HEK293 (cell line): ENCODE measurements around the gene ELOVL7.

Source experiments
- CTCF ChIA-PET: fragments of 350-600 bp; formaldehyde crosslinking; extraction: SDS; loops from one replicate; lab custom pipeline; 2021; ENCODE audit warnings: antibody characterized with exemption; lab: Yijun Ruan, JAX
- POLR2A ChIA-PET: fragments of 300-600 bp; formaldehyde crosslinking; extraction: SDS; loops from one replicate; lab custom pipeline; 2020; ENCODE audit warnings: antibody characterized with exemption, inconsistent platforms; lab: Yijun Ruan, JAX
- H3K27ac ChIP-seq: fragments of 200-500 bp; sonication (Bioruptor generic); 2 replicates; pipeline ENCODE4 v1.5.1; 2014; ENCODE audit warnings: low read depth, low read length, control low read depth, inconsistent platforms; ENCODE audit errors: extremely low read depth
- H3K36me3 ChIP-seq, 2 experiments: fragments of 200-500 bp in 1 of 2; sonication (Bioruptor generic) in 1 of 2; 1 replicate in 1 of 2; 2 replicates in 1 of 2; pipeline ENCODE4 v1.5.1; 2014 to 2017; ENCODE audit warnings: inconsistent platforms in 2 of 2, low read length in 2 of 2; ENCODE audit not compliant: control insufficient read depth in 2 of 2, insufficient read depth in 1 of 2
- H3K4me1 ChIP-seq: fragments of 200-500 bp; sonication (Bioruptor generic); 2 replicates; pipeline ENCODE4 v1.5.1; 2014; ENCODE audit warnings: mild to moderate bottlenecking, low read length, inconsistent platforms; ENCODE audit not compliant: control insufficient read depth, insufficient read depth
- H3K4me3 ChIP-seq: 2 replicates; pipeline ENCODE4 v1.5.1; 2011; ENCODE audit warnings: low read depth, mild to moderate bottlenecking, control low read depth, low read length, moderate library complexity
- H3K9me3 ChIP-seq: fragments of 200-500 bp; sonication (Bioruptor generic); 2 replicates; pipeline ENCODE4 v1.5.1; 2014; ENCODE audit warnings: low read depth, low read length, inconsistent platforms; ENCODE audit not compliant: control insufficient read depth, insufficient read depth
- KLF10 ChIP-seq: fragments of 450-650 bp; IDR thresholded peaks from 2 replicates; pipeline ENCODE4 v1.5.1; 2018; ENCODE audit warnings: missing biosample characterization, mild to moderate bottlenecking, missing genetic modification characterization
- TCF7L2 ChIP-seq: IDR thresholded peaks from 2 replicates; pipeline ENCODE4 v1.6.1; 2011; ENCODE audit warnings: low read depth, mild to moderate bottlenecking, inconsistent platforms, low read length, moderate library complexity, borderline replicate concordance
- WT1 ChIP-seq: fragments of 450-650 bp; formaldehyde crosslinking; IDR thresholded peaks from 2 replicates; pipeline ENCODE4 v1.5.1; 2016; ENCODE audit warnings: missing biosample characterization, missing genetic modification characterization
- ZFP69B ChIP-seq: fragments of 450-650 bp; formaldehyde crosslinking; IDR thresholded peaks from 2 replicates; pipeline ENCODE4 v1.5.1; 2016; ENCODE audit warnings: missing biosample characterization, missing genetic modification characterization
- ZNF132 ChIP-seq: fragments of 450-650 bp; formaldehyde crosslinking; IDR thresholded peaks from 2 replicates; pipeline ENCODE4 v1.5.1; 2017; ENCODE audit warnings: missing biosample characterization, missing genetic modification characterization, borderline replicate concordance
- ZNF169 ChIP-seq: fragments of 450-650 bp; formaldehyde crosslinking; IDR thresholded peaks from 2 replicates; pipeline ENCODE4 v1.5.1; 2016; ENCODE audit warnings: missing biosample characterization, missing genetic modification characterization
- ZNF184 ChIP-seq: fragments of 450-650 bp; IDR thresholded peaks from 2 replicates; pipeline ENCODE4 v1.5.1; 2018; ENCODE audit warnings: missing biosample characterization, mild to moderate bottlenecking, missing genetic modification characterization
- ZNF521 ChIP-seq: fragments of 450-650 bp; formaldehyde crosslinking; IDR thresholded peaks from 2 replicates; pipeline ENCODE4 v1.5.1; 2017; ENCODE audit warnings: missing biosample characterization, mild to moderate bottlenecking, missing genetic modification characterization
- ZNF548 ChIP-seq: fragments of 450-650 bp; formaldehyde crosslinking; IDR thresholded peaks from 2 replicates; pipeline ENCODE4 v1.5.1; 2016; ENCODE audit warnings: missing biosample characterization, missing genetic modification characterization
- ZNF600 ChIP-seq: fragments of 450-650 bp; formaldehyde crosslinking; IDR thresholded peaks from 2 replicates; pipeline ENCODE4 v1.5.1; 2016; ENCODE audit warnings: missing biosample characterization, missing genetic modification characterization
- ZNF621 ChIP-seq: fragments of 450-650 bp; formaldehyde crosslinking; IDR thresholded peaks from 2 replicates; pipeline ENCODE4 v1.5.1; 2017; ENCODE audit warnings: missing biosample characterization, missing genetic modification characterization
- ZNF660 ChIP-seq: fragments of 450-650 bp; IDR thresholded peaks from 2 replicates; pipeline ENCODE4 v1.5.1; 2018; ENCODE audit warnings: missing biosample characterization, mild to moderate bottlenecking, missing genetic modification characterization
- ZNF707 ChIP-seq: fragments of 450-650 bp; formaldehyde crosslinking; IDR thresholded peaks from 2 replicates; pipeline ENCODE4 v1.5.1; 2016; ENCODE audit warnings: missing biosample characterization, missing genetic modification characterization
- ZNF843 ChIP-seq: fragments of 450-650 bp; formaldehyde crosslinking; IDR thresholded peaks from 2 replicates; pipeline ENCODE4 v1.5.1; 2016; ENCODE audit warnings: missing biosample characterization, missing genetic modification characterization
- TF ChIP-seq, protein P1 (sequence below): fragments of 450-650 bp; formaldehyde crosslinking; IDR thresholded peaks from 2 replicates; pipeline ENCODE4 v1.5.1; 2016; ENCODE audit warnings: missing biosample characterization, missing genetic modification characterization
- TF ChIP-seq, protein P2 (sequence below): fragments of 450-650 bp; formaldehyde crosslinking; IDR thresholded peaks from 2 replicates; pipeline ENCODE4 v1.5.1; 2016; ENCODE audit warnings: missing biosample characterization, missing genetic modification characterization
- TF ChIP-seq, protein P3 (sequence below): sonication (generic); formaldehyde crosslinking; IDR thresholded peaks from 2 replicates; pipeline ENCODE4 v1.8.1; 2022; ENCODE audit warnings: mild to moderate bottlenecking, moderate library complexity, missing genetic modification reagents
- TF ChIP-seq, protein P4 (sequence below): fragments of 450-650 bp; IDR thresholded peaks from 2 replicates; pipeline ENCODE4 v1.5.1; 2018; ENCODE audit warnings: missing biosample characterization, mild to moderate bottlenecking, missing genetic modification characterization
- TF ChIP-seq, protein P5 (sequence below): fragments of 450-650 bp; formaldehyde crosslinking; IDR thresholded peaks from 2 replicates; pipeline ENCODE4 v1.5.1; 2016; ENCODE audit warnings: missing biosample characterization, missing genetic modification characterization

ELOVL7 gene

DNA sequence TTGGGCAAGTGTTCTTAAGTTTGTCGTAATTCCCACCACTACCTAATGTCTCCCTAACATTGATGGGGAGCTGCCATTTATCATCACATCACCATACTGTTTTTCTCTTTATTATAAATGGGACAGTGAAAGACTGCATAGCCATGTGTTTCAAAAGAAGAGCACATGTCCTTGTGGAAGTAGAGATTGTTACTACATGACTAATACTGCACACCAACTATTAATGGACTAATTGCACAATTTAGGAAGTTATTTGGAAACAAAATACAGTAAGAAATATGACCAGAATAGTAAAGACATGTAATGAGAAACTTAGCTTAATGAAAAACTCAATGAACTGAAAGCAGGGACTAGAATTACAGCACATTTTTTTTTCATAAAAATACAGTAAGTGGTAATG is 12.0 kb upstream of the ELOVL7 start:
- ChIA-PET CTCF (no interaction called here), POLR2A (no interaction called here)
- Histone ChIP-seq H3K9me3 (no peaks in the 10 kb centered on the region), H3K4me1 (peaks cover 11% of the 10 kb centered on the region), H3K27ac (no peak overlapping the region), H3K4me3 (no peak overlapping the region), H3K36me3 (no peaks in the 10 kb centered on the region)
- no peak for TF ChIP-seq KLF10
- TF ChIP-seq, protein P1, sequence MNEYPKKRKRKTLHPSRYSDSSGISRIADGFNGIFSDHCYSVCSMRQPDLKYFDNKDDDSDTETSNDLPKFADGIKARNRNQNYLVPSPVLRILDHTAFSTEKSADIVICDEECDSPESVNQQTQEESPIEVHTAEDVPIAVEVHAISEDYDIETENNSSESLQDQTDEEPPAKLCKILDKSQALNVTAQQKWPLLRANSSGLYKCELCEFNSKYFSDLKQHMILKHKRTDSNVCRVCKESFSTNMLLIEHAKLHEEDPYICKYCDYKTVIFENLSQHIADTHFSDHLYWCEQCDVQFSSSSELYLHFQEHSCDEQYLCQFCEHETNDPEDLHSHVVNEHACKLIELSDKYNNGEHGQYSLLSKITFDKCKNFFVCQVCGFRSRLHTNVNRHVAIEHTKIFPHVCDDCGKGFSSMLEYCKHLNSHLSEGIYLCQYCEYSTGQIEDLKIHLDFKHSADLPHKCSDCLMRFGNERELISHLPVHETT (tag by site-specific recombination) = no peak
- TF ChIP-seq, protein P2, sequence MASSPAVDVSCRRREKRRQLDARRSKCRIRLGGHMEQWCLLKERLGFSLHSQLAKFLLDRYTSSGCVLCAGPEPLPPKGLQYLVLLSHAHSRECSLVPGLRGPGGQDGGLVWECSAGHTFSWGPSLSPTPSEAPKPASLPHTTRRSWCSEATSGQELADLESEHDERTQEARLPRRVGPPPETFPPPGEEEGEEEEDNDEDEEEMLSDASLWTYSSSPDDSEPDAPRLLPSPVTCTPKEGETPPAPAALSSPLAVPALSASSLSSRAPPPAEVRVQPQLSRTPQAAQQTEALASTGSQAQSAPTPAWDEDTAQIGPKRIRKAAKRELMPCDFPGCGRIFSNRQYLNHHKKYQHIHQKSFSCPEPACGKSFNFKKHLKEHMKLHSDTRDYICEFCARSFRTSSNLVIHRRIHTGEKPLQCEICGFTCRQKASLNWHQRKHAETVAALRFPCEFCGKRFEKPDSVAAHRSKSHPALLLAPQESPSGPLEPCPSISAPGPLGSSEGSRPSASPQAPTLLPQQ = no peak
- TF ChIP-seq ZNF521 (tag by site-specific recombination) = no peak
- TF ChIP-seq ZNF660 (tag by site-specific recombination) = no peak
- TF ChIP-seq ZFP69B (tag by site-specific recombination) = no peak
- no peak for TF ChIP-seq ZNF621 (tag by site-specific recombination)
- TF ChIP-seq ZNF600 (tag by site-specific recombination) = no peak
- no peak for TF ChIP-seq ZNF132 (tag by site-specific recombination)
- TF ChIP-seq ZNF169 (tag by site-specific recombination) = no peak
- TF ChIP-seq, protein P3, sequence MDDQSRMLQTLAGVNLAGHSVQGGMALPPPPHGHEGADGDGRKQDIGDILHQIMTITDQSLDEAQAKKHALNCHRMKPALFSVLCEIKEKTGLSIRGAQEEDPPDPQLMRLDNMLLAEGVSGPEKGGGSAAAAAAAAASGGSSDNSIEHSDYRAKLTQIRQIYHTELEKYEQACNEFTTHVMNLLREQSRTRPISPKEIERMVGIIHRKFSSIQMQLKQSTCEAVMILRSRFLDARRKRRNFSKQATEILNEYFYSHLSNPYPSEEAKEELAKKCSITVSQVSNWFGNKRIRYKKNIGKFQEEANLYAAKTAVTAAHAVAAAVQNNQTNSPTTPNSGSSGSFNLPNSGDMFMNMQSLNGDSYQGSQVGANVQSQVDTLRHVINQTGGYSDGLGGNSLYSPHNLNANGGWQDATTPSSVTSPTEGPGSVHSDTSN (CRISPR knock-in tag) = no peak
- TF ChIP-seq, protein P4, sequence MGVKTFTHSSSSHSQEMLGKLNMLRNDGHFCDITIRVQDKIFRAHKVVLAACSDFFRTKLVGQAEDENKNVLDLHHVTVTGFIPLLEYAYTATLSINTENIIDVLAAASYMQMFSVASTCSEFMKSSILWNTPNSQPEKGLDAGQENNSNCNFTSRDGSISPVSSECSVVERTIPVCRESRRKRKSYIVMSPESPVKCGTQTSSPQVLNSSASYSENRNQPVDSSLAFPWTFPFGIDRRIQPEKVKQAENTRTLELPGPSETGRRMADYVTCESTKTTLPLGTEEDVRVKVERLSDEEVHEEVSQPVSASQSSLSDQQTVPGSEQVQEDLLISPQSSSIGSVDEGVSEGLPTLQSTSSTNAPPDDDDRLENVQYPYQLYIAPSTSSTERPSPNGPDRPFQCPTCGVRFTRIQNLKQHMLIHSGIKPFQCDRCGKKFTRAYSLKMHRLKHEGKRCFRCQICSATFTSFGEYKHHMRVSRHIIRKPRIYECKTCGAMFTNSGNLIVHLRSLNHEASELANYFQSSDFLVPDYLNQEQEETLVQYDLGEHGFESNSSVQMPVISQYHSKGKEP = no peak
- TF ChIP-seq ZNF184 = no peak
- no peak for TF ChIP-seq ZNF843 (tag by site-specific recombination)
- TF ChIP-seq ZNF707 (tag by site-specific recombination) = no peak
- no peak for TF ChIP-seq WT1 (tag by site-specific recombination)
- TF ChIP-seq TCF7L2 = no peak
- no peak for TF ChIP-seq ZNF548 (tag by site-specific recombination)
- TF ChIP-seq, protein P5, sequence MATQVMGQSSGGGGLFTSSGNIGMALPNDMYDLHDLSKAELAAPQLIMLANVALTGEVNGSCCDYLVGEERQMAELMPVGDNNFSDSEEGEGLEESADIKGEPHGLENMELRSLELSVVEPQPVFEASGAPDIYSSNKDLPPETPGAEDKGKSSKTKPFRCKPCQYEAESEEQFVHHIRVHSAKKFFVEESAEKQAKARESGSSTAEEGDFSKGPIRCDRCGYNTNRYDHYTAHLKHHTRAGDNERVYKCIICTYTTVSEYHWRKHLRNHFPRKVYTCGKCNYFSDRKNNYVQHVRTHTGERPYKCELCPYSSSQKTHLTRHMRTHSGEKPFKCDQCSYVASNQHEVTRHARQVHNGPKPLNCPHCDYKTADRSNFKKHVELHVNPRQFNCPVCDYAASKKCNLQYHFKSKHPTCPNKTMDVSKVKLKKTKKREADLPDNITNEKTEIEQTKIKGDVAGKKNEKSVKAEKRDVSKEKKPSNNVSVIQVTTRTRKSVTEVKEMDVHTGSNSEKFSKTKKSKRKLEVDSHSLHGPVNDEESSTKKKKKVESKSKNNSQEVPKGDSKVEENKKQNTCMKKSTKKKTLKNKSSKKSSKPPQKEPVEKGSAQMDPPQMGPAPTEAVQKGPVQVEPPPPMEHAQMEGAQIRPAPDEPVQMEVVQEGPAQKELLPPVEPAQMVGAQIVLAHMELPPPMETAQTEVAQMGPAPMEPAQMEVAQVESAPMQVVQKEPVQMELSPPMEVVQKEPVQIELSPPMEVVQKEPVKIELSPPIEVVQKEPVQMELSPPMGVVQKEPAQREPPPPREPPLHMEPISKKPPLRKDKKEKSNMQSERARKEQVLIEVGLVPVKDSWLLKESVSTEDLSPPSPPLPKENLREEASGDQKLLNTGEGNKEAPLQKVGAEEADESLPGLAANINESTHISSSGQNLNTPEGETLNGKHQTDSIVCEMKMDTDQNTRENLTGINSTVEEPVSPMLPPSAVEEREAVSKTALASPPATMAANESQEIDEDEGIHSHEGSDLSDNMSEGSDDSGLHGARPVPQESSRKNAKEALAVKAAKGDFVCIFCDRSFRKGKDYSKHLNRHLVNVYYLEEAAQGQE (tag by site-specific recombination) = no peak
